ENCODE measurements around the gene RABGGTB.
"Not testable (repeated sequence)": the region's sequence is repeated elsewhere in the genome, so short reads cannot be mapped to it uniquely, and the experiment has no call there.

RABGGTB gene

DNA sequence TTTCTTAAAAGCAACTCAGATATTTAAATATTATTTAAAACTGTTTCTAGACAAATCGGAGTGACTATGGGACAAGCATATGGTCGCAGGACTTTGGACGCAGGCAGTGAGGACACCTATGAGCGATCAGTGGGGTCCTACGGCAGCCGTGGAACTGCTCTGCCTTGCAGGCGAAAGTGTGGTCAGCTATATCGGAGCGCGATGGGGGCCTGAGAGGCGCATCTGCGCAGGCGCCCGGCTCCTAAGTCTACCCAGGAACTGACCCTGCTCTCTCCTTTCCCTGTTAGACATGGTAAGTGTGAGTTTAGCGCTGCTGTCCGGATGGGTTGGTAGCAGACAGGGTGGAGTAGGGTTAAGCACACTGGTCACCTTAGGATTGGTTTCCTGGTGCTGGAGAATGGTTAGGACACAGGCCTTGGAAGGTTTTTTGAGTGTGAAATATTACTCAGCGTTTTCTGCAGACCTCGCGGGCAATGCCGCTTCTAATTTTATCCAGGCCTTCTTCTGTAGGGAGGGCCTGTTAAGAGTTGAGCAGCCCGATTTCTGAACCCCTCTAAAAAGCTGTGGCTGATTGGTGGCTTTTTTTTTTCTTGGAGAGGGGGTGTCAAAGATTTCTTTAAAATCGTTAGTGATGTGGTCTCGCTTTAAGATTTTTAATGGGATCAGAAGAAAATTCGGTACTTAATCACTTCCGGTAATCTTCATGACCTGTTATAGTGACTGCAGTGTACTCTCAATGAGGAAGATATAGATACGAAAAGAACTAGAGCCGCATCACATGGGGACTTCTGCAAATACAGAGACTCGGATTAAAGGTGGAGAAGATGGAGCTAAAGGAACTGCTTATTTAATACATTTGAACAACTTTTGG is at the start of gene RABGGTB:
Gene RABGGTB (plus strand): TSS at position 274 of the 871 bp plus-strand sequence. CDS start 16 bp downstream, at position 290.
- peak; percentile 88 for DNase-seq (ENCODE audit: low read depth)

DNA sequence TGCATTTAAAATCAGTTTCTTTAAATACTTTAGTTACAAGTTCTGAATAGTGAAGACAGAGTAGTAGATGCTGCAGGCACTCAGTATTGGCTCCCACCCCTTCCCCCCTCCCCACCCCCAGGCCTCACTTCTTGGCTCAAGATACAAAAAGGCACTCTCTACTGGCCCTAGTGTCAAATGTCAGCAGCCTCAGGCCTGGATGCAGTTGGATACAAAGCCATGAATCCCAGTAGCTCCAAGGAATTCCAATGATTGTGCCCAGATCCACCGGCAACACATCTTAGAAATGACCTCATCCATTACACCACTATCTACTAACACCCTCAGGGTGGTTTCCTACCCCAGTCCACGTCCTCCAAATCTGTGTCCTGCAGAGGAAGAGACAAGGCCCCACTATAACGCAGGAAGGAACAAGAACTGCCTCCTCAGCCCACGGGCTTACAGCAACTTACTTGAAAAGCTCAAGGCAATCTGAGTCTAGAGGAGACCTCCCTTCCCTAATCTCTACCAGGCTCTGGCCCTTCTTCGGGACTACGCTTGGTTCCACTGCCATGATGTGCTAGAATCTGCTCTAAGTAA is 43.9 kb upstream of the RABGGTB start:
- DNase-seq (ENCODE audit: low read depth), result no peak

DNA sequence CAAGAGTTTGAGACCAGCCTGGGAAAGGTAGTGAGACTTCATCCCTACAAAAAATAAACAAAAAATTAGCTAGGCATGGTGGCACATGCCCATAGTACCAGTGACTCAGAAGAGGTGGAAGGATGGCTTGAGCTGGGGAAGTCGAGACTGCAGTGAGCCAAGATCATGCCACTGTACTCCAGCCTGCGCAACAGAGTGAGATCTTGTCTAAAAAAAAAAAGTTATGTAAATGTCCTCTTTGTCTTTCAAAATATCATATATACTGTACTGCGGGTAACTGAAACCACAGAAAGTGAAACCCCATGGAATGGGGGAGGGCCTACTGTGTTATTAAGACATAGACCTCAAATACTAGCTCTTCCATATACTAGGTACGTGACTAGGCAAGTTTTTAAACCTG is 40.8 kb upstream of the RABGGTB start:
- DNase-seq (ENCODE audit: low read depth), result no peak

DNA sequence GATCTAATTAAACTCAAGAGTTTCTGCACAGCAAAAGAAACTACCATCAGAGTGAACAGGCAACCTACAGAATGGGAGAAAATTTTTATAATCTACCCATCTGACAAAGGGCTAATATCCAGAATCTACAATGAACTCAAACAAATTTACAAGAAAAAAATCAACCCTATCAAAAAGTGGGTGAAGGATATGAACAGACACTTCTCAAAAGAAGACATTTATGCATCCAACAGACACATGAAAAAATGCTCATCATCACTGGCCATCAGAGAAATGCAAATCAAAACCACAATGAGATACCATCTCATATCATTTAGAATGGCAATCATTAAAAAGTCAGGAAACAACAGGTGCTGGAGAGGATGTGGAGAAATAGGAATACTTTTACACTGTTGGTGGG is 28.8 kb upstream of the RABGGTB start:
- not testable (repeated sequence) for DNase-seq (ENCODE audit: low read depth)

DNA sequence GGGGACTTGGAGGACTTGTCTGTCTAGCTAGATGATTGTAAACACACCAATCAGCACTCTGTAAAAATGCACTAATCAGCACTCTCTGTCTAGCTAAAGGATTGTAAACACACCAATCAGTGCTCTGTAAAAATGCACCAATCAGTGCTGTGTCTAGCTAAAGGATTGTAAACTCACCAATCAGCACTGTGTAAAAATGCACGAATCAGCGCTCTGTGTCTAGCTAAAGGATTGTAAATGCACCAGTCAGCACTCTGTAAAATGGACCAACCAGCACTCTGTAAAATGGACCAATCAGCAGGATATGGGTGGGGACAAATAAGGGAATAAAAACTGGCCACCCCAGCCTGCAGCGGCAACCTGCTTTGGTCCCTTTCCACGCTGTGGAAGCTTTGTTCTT is 27.5 kb upstream of the RABGGTB start:
- not testable (repeated sequence) for DNase-seq (ENCODE audit: low read depth)

DNA sequence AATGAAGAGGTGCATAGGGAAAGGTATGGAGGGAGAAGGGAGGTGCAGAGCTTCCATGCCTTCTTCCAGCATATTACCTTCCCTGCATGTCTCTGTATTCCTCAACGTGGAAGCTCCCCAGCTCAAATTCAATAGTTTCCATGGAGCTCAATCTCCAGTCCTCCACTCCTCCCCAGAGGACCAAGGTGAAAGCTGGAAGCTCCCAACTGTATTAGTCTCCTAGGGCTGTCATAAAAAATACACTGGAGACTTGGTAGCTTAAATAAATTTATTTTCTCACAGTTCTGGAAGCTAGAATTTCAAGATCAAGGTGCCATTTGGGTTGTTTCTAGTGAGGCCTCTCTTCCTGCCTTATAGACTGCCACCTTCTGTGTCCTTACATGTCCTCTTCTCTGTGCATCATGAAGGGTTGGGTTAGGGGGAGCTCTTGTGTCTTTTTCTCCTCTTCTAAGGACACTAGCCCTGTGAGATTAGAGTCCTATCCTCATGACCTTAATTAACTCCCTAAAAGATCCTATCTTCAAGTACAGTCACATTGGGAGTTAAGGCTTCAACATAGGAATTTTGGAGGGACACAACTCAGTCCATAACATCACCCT is 21.9 kb upstream of the RABGGTB start:
- no peak for DNase-seq (ENCODE audit: low read depth)

DNA sequence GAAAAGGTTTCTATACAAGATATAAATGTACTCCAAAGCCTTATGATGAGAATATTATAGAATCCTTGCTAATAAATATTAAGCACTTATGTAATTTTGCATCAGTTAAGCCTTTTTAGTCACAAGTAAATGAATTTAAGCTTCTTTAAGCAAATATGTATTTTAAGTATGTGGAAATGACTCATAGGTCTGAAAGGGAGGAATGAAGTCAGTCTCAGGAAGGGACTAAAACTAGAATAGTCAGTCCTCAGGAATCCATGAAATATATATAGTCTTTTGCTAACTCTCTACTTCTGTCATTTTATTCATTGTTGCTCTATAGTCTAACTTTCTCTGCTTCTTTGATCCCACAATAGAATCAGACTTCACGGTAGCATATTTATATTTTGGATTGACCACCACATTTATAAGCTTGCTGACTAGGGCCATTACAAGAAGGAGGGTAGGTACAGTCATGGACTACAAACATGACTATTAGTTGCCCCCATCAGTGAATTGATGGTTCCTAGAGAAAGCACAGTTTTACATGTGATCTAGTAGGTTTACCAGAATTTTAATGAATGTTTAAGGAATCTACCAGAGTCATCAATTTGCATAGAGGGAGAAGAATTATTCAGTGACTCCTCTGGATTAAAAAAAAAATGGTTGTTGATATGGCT is 20.2 kb upstream of the RABGGTB start:
- DNase-seq (ENCODE audit: low read depth), result no peak

DNA sequence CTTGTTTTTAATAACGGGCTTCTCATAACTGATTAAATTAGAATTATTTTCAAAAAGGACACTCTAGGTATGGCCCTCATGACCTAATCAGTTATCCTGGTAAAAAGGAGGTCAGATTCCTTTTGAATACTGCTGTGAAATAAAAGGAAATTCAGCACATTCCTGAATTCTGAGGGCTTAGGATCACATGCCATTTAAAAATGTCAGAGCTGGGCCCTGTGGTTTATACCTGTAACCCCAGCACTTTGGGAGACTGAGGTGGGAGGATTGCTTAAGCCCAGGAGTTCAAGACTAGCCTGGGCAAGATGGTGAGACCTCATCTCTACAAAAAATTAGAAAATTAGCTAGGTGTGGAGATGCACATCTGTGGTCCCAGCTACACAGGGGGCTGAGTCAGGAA is 18.0 kb upstream of the RABGGTB start:
- no peak for DNase-seq (ENCODE audit: low read depth)

DNA sequence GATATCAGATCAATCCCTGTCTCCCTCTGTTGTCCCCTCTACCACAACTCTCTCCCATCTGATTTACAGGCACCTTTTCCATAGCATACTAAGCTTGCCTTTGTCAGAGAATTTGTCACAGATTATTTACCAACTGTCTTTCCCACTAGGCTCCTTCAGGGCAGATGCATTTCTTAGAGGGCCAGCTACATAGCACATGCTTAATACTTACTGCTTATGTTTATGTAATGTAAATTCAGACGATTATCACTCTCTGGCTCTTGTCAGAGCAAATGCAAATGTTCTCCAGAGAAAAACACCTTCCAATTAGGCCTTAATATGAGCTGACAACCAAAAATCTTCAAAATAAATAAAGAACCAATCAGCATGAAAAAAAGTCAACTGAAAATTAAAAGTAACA is 15.3 kb upstream of the RABGGTB start:
- DNase-seq (ENCODE audit: low read depth), result no peak

DNA sequence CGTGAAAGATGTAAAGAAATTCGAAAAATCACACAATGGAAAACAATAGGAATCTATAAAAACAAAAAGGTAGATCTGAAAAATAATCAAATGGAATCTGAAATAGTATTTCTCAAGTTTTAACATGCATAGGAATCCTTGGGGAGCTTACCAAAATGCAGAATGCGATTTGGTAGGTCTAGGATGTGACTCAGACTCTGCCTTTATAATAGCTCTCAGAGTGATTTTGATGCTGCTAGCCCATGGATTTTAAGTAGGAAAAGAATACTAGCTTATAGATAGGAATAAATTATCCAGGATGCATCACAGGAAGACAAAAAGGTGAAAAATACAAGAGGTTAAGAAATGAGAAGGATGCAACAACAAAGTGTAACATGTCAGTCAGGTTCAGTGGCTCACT is 14.1 kb upstream of the RABGGTB start:
- no peak for DNase-seq (ENCODE audit: low read depth)

DNA sequence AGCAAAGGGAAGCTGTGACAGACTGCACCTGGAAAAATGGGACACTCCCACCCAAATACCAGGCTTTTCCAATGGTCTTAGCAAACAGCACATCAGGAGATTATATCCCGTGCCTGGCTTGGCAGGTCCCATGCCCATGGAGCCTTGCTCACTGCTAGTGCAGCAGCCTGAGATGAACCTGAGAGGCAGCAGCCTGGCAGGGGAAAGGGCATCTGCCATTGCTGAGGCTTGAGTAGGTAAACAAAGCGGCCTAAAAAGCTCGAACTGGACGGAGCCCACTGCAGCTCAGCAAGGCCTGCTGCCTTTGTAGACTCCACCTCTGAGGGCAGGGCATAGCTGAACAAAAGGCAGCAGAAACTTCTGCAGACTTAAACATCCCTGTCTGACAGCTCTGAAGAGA is 8.2 kb upstream of the RABGGTB start:
- DNase-seq (ENCODE audit: low read depth), result not testable (repeated sequence)

DNA sequence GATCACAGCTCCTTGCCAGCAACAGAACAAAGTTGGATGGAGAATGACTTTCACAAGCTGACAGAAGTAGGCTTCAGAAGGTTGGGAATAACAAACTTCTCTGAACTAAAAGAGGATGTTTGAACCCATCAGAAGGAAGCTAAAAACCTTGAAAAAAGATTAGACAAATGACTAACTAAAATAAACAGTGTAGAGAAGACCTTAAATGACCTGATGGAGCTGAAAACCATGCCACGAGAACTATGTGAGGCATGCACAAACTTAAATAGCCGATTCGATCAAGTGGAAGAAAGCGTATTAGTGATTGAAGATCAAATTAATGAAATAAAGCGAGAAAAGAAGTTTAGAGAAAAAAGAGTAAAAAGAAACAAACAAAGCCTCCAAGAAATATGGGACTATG is 7.4 kb upstream of the RABGGTB start:
- DNase-seq (ENCODE audit: low read depth), result not testable (repeated sequence)

DNA sequence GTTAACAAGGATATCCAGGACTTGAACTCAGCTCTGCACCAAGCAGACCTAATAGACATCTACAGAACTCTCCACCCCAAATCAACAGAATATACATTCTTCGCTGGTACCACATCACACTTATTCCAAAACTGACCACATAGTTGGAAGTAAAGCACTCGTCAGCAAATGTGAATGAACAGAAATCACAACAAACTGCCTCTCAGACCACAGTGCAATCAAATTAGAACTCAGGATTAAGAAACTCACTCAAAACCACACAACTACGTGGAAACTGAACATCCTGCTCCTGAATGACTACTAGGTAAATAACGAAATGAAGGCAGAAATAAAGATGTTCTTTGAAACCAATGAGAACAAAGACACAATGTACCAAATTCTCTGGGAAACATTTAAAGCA is 5.9 kb upstream of the RABGGTB start:
- DNase-seq (ENCODE audit: low read depth), result not testable (repeated sequence)

DNA sequence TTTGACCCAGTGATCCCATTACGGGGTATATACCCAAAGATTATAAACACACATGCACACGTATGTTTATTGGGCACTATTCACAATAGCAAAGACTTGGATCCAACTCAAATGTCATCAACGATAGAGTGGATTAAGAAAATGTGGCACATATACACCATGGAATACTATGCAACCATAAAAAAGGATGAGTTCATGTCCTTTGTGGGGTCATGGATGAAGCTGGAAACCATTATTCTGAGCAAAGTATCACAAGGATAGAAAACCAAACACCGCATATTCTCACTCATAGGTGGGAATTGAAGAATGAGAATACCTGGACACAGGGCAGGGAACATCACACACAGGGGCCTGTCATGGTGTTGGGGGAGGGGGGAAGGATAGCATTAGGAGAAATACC is 2.1 kb upstream of the RABGGTB start:
- not testable (repeated sequence) for DNase-seq (ENCODE audit: low read depth)

DNA sequence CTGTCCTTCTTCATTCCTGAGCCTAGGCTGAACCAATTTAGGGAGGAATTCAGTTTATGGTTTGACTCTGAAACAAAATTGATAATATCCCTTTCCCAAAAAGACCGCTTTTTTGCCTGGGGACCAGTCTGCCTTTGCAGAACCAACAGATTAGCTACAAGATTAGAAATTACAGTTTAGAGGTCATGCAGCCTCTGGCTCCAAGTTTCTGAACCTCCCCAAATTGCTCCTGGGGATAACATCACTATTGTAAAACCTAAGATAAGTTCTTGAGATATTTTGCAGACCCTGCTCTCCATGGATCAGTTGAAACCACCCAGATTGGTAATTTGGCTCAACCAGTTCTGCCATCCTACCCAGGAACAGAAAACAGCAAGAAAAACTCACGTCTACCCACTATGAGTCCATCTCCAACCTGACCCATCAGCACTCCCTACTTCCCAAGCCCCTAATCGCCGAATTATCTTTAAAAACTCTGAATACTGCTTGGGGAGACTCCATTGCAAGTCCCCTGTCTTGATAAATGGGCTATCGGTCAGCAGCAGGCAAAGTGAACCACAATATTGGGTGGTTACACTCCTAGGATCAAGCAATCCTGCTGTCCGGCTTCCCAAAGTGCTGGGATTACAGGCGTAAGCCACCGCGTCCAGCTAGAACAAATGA is 605 bp upstream of the RABGGTB start:
- no peak for DNase-seq (ENCODE audit: low read depth)

DNA sequence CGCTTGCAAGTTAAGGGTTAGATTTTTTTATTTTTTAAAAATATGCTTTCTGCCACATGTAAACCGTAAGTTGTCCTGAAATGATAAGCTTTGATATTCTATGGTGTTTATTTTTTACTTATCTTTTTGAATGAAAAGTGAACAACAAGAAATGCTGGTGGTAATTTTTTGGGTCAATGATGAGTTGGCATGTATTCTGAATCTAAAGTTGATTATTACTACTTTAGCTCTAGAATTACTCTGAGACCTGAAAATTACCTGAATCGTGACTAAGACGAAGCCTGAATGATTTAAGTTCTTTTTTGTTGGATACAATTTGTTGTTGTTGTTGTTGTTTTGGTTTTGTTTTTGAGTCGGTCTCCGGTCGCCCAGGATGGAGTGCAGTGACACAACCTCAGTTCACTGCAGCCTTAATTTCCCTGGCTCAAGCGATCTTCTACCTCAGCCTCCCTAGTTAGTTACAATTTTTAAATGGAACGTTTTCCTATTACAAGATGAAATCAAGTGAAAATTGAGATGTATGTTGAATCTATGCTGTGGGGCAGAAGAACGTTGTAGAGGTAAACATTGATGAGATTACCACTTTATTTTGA is 941 bp downstream of the RABGGTB start:
- DNase-seq (ENCODE audit: low read depth), result no peak

DNA sequence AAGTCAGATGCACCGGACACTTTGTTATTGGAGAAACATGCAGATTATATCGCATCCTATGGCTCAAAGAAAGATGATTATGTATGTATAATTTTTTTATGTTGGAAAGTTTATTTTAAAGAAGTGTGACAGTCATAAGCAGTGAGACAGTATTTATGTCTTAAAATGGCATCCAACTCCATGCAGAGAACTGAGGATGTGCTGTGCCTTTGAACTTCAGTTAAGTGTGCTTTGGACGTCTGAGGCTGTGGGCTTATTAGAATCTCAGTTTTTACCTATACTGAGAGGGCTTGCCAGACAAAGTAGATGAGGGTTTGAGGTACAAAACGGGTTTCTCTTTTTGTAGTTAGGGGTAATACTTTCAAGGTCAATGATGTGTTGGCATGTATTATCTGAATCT is 1.5 kb downstream of the RABGGTB start:
- DNase-seq (ENCODE audit: low read depth), result no peak

DNA sequence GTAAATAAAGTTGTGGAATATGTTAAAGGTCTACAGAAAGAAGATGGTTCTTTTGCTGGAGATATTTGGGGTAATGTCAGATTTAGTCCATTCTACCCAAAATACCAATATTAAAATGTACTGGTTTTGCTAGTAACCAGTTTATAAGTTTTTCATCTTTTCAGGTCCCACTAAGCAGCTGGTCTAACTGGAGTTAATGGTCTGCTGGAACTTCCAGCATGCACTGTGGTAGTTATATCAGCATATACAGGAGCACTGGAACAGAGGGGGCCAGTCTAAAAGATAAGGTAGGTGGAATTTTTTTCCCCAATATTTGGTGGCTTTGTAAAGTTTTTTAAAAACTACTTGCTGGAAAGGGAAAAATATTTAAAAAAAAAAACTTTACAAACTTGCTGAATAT is 3.9 kb downstream of the RABGGTB start:
- DNase-seq (ENCODE audit: low read depth), result no peak

DNA sequence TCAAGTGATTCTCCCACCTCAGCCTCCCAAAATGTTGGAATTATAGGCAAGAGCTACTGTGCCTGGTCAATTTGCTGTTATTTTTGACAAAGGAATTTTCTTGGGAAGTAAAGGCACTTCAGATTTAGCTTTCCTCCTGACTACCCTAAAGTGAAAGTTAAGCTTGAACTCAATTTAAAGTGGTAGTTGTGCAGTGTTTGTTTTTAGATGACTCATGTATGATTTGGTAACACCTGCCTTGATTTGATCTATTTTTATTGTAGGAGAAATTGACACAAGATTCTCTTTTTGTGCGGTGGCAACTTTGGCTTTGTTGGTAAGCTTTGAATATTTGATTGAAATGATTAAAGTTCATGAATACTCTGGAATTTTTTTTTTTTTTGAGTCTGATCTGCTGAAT is 5.0 kb downstream of the RABGGTB start:
- DNase-seq (ENCODE audit: low read depth), result no peak

DNA sequence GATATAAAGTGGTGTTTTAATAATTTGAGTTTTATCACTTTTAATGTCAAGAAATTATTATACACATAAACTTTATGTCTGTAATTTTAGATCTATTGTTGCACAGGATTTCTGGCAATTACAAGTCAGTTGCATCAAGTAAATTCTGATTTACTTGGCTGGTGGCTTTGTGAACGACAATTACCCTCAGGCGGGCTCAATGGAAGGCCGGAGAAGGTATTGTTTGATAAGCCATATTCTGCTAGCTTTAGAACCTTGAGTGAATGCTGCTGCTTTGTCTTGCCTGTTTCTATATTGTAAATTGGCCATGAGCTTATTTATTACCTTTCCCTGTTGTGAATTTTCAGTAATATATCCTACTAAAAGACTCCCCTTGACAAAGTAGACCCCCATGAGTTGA is 6.0 kb downstream of the RABGGTB start:
- DNase-seq (ENCODE audit: low read depth), result no peak

DNA sequence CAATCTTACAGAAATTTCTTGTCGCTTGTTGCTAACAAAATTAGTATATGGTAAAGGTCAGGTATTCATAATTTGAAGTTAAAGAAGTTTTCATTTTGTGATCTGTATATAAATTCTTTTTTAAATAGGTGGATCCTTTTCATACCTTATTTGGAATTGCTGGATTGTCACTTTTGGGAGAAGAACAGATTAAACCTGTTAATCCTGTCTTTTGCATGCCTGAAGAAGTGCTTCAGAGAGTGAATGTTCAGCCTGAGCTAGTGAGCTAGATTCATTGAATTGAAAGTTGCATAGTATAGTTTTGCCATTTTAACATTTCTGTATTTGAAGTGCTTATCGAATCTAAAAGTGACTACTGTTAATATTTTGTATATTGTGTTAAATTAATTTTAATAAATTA is 8.3 kb downstream of the RABGGTB start:
- DNase-seq (ENCODE audit: low read depth), result no peak

DNA sequence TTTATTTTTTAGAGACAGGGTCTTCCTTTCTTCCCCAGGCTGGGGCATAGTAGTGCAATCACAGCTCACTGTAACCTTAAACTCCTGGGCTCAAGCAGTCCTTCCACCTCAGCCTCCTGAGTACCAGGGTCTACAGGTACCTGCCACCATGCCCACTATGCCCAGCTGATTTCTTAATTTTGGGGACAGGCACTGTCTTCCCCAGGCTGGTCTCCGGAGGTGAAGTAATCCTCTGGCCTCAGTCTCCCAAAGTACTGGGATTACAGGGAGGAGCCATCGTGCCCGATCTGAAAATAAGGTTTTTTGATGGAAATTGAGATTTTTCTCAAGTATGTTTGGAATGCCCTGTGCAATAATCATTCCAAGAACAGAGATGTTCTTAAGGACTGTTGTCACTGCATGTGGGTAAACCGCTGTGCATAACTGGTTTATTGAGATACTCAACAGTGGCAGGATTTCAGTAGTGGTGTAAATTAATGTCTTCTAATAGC is 9.7 kb downstream of the RABGGTB start:
- DNase-seq (ENCODE audit: low read depth), result no peak

Data from stimulated activated CD8-positive, alpha-beta memory T cell treated with anti-CD3 and anti-CD28 coated beads, Interleukin-7, amount 100 ng/mL, for 24 hours (primary cell).